ENCODE measurements around the gene CELA2A.
"Not testable (repeated sequence)": the region's sequence is repeated elsewhere in the genome, so short reads cannot be mapped to it uniquely, and the experiment has no call there.

Gene CELA2A

DNA sequence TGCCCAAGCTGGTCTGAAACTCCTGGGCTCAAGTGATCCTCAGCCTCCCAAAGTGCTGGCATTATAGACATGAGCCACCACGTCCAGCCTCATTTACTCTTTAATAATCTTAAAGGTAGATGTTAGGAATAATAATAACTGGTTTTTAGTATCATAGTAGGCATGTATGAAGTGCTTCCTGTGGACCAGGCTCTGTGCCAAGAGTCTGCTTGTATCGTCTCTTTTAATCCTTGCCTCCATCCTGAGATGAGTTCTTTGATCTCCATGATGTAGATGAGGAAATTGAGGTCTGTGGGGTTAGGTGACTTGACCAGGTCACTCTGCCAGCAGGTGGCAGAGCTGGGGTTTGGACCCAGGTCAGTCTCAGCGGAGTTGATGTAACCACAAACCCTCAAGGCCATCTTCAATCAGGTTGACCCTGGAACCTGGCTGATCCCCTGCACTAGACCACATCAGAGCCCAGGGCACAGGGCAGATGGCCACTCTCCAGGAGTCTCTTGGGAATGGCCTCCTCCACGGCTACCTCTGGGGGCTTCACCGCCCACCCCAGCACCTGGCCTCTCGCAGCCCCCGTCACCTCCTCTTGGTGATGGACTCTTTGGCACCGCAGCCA is 35.6 kb upstream of the CELA2A start:
- H3K36me3 Mint-ChIP-seq, result peaks cover 4% of the 10 kb centered on the region
- no peaks in the 10 kb centered on the region for H3K27me3 Mint-ChIP-seq
- H3K4me3 Mint-ChIP-seq, result no peak overlapping the region
- peaks cover 41% of the 10 kb centered on the region for H3K4me1 Mint-ChIP-seq
- no peak overlapping the region for H3K27ac Mint-ChIP-seq
- no peaks in the 10 kb centered on the region for H3K9me3 Mint-ChIP-seq

DNA sequence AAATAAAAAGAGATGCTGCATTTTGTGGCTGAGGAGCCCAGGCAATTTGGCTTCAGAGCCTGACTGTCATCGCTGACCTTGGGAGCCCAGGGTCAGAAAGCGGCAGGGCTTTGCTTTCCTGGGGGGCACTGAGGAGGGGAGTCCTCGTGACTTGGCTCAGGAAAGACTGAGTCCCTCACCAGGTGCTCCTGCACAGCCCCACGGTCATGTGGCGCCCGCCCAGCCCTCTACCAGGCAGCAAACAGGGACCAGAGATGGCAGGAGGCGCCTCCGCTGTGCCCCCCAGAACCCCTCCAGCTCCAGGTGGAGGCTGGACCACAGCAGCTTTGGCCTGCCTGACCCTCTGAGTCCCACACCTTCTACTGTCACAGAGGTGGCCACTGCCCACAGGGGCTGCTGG is 33.7 kb upstream of the CELA2A start:
- Mint-ChIP-seq H3K9me3 (no peaks in the 10 kb centered on the region), H3K27ac (peak overlapping the region; percentile 8), H3K27me3 (no peaks in the 10 kb centered on the region), H3K4me3 (no peak overlapping the region), H3K4me1 (peaks cover 22% of the 10 kb centered on the region), H3K36me3 (peaks cover 4% of the 10 kb centered on the region)

GRCh38 chr1:15423355-15424077 is 33.0 kb upstream of the CELA2A start:
- Mint-ChIP-seq H3K4me1 (peaks cover 19% of the 10 kb centered on the region), H3K9me3 (no peaks in the 10 kb centered on the region), H3K27ac (peak overlapping the region; percentile 8), H3K27me3 (no peaks in the 10 kb centered on the region), H3K4me3 (no peak overlapping the region), H3K36me3 (peaks cover 4% of the 10 kb centered on the region)

DNA sequence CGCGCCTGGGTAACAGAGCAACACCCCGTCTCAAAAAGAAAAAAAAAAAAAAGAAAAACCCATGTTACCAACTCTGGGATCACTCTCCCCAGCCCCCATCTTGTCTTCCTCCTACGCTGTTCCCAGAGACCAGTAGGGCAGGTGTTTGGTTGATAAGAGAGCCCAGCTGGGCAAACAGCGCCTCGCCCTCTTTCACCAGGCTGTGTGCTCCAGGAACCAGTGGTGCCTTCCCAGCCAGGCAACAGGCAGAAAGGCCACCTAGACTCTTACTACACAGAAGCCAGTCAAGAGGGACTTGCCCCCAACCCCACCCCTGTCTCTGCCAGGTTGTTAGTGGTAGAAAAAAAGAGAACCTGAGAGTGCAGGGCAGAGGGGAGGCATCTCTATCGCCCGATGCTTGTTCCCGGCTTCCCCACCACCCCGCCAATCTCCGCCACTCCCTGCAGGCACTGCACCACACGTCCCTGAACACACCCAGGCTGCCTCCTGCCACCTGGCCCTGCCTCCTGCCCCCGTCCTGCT is 32.3 kb upstream of the CELA2A start:
- no peaks in the 10 kb centered on the region for H3K9me3 Mint-ChIP-seq
- H3K27ac Mint-ChIP-seq, result peak overlapping the region; percentile 17
- H3K4me1 Mint-ChIP-seq, result peaks cover 15% of the 10 kb centered on the region
- no peaks in the 10 kb centered on the region for H3K27me3 Mint-ChIP-seq
- H3K36me3 Mint-ChIP-seq, result peaks cover 4% of the 10 kb centered on the region
- no peak overlapping the region for H3K4me3 Mint-ChIP-seq

DNA sequence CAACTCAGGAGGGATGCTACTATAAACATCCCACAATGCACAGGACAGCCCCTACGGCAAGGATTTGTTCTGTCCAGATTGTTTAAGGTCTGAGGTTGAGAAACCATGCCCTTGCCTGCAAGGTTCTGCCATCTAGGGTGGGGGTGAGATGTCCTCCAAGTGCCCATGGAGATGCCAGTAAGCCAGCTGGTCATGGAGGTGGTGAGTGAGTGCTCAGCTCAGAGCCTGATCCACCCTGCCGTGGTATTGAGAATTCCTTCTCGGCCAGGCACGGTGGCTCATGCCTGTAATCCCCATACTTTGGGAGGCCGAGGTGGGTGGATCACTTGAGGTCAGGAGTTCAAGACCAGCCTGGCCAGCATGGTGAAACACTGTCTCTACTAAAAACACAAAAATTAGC is 31.6 kb upstream of the CELA2A start:
- Mint-ChIP-seq H3K27ac (no peak overlapping the region), H3K36me3 (peaks cover 4% of the 10 kb centered on the region), H3K9me3 (no peaks in the 10 kb centered on the region), H3K27me3 (no peaks in the 10 kb centered on the region), H3K4me3 (no peak overlapping the region), H3K4me1 (peaks cover 13% of the 10 kb centered on the region)

DNA sequence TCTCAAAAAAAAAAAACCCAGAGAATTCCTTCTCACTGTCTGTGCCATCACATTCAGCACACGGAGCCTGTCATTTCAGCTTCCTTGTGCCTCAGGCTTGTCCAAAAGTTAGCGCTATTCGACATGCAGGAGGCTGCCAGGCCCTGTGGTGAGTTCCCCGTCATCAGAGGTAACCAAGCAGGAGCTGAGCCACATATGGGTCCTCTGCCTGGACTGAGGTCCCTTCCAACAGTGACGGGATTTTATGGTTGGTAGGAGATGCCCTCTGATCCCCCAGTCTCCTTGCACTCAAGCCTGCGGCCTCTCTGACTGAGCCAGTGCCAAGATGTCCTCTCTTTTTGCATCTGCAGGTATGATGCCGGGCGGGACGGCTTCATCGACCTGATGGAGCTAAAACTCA is 31.0 kb upstream of the CELA2A start:
- no peaks in the 10 kb centered on the region for H3K27me3 Mint-ChIP-seq
- H3K27ac Mint-ChIP-seq, result peak overlapping the region; percentile 69
- H3K4me3 Mint-ChIP-seq, result no peak overlapping the region
- H3K9me3 Mint-ChIP-seq, result no peaks in the 10 kb centered on the region
- peaks cover 10% of the 10 kb centered on the region for H3K4me1 Mint-ChIP-seq
- H3K36me3 Mint-ChIP-seq, result peaks cover 2% of the 10 kb centered on the region

- Mint-ChIP-seq H3K36me3 (peaks cover under 1% of the 10 kb centered on the region), H3K4me1 (peaks cover 9% of the 10 kb centered on the region), H3K27ac (peak overlapping the region; percentile 69), H3K4me3 (no peak overlapping the region), H3K9me3 (no peaks in the 10 kb centered on the region), H3K27me3 (no peaks in the 10 kb centered on the region)
These were observed 30.6 kb upstream of the CELA2A start for GRCh38 chr1:15425958-15426357.

- H3K27me3 Mint-ChIP-seq, result no peaks in the 10 kb centered on the region
- no peaks in the 10 kb centered on the region for H3K36me3 Mint-ChIP-seq
- peak overlapping the region; percentile 69 for H3K27ac Mint-ChIP-seq
- peaks cover 5% of the 10 kb centered on the region for H3K4me1 Mint-ChIP-seq
- no peak overlapping the region for H3K4me3 Mint-ChIP-seq
- no peaks in the 10 kb centered on the region for H3K9me3 Mint-ChIP-seq
These were observed 29.8 kb upstream of the CELA2A start for GRCh38 chr1:15426492-15427279.

DNA sequence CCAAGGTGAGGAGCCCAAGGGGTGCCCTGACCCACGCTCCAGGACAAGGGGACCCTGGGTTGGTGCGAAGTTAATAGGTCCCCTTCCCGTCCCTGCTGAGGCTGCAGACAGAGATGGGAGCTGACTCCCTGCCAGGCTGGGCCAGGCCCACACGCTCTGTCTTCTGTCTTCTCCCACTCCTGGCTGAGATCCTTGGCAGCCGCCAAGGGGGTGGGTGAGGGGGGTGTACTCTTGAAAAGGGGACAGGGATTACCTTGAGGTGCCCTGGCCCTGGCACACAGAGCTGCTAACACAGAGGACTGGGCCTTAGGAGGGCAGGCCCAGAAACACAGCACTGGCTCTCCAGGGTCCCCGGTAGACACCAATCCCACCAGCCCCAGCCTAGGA is 29.3 kb upstream of the CELA2A start:
- no peaks in the 10 kb centered on the region for H3K9me3 Mint-ChIP-seq
- H3K36me3 Mint-ChIP-seq, result no peaks in the 10 kb centered on the region
- H3K27ac Mint-ChIP-seq, result no peak overlapping the region
- no peaks in the 10 kb centered on the region for H3K27me3 Mint-ChIP-seq
- no peak overlapping the region for H3K4me3 Mint-ChIP-seq
- H3K4me1 Mint-ChIP-seq, result peaks cover 4% of the 10 kb centered on the region

DNA sequence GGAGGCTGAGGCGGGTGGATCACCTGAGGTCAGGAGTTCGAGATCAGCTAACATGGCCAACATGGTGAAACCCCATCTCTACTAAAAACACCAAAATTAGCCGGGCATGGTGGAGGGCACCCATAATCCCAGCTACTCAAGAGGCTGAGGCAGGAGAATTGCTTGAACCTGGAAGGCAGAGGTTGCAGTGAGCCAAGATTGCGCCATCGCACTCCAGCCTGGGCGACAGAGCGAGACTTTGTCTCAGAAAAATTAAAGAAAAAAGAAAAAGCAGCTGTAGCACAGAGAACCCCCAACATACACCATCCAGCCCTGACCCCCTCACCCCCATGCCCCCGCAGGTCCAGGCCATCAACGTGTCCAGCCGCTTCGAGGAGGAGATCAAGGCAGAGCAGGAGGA is 28.3 kb upstream of the CELA2A start:
- not testable (repeated sequence) for H3K27ac Mint-ChIP-seq, H3K27me3 Mint-ChIP-seq, H3K36me3 Mint-ChIP-seq, H3K4me1 Mint-ChIP-seq, H3K9me3 Mint-ChIP-seq, H3K4me3 Mint-ChIP-seq

DNA sequence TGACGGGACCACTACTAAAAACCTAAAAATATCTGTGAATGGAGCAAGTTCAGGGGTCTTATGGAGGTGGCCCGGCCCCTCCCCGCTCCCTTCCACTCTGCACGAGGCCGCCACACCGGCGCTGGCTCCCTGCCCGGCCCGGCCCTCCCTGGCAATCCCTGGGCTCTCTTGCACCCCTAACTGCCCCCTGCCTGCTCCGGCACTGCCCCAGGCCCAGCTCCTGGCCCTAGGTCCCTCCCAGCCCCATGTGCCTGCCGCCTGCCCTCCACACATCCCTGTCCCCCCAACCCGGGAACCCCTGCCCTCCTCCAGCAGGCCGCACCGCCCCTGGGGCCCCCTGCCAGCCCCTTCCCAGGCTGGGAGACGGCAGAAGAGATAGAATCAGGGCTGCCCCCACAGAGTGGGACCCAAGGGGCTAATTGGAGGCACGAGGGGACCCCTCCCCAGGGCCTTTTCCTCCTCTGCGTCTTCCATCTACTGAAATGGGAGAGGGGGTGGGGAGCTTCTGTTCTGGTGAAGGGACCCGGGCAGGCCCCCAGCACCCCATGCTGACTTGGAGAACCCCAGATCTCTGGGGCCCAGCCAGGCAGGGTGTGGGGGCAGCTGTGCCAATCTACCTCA is 27.6 kb upstream of the CELA2A start:
- Mint-ChIP-seq H3K4me1 (peaks cover 4% of the 10 kb centered on the region), H3K27ac (no peak overlapping the region), H3K27me3 (no peaks in the 10 kb centered on the region)

DNA sequence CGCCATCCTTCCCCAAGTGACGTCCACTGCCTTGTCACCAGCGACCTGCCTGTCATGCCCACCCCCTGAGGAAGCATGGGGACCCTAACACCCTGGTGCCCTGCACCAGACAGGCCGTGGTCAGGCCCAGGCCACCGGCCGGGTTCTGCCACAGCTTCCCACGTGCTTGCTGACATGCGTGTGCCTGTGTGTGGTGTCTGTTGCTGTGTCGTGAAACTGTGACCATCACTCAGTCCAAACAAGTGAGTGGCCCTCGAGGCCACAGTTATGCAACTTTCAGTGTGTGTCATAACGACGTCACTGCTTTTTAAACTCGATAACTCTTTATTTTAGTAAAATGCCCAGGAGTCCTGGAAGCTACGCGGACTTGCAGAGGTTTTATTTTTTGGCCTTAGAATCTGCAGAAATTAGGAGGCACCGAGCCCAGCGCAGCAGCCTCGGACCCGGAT is 26.8 kb upstream of the CELA2A start:
- no peaks in the 10 kb centered on the region for H3K27me3 Mint-ChIP-seq
- H3K9me3 Mint-ChIP-seq, result no peaks in the 10 kb centered on the region
- no peak overlapping the region for H3K27ac Mint-ChIP-seq
- H3K36me3 Mint-ChIP-seq, result no peaks in the 10 kb centered on the region
- H3K4me3 Mint-ChIP-seq, result no peak overlapping the region
- H3K4me1 Mint-ChIP-seq, result peaks cover under 1% of the 10 kb centered on the region

More for the DNA sequence above, 27.6 kb upstream of the CELA2A start:
- Mint-ChIP-seq H3K9me3 (no peaks in the 10 kb centered on the region), H3K4me3 (no peak overlapping the region), H3K36me3 (no peaks in the 10 kb centered on the region)

- Mint-ChIP-seq H3K9me3 (no peaks in the 10 kb centered on the region), H3K4me1 (no peaks in the 10 kb centered on the region), H3K4me3 (no peak overlapping the region), H3K36me3 (no peaks in the 10 kb centered on the region), H3K27me3 (no peaks in the 10 kb centered on the region), H3K27ac (no peak overlapping the region)
These were observed 25.6 kb upstream of the CELA2A start for GRCh38 chr1:15430787-15431570.

GRCh38 chr1:15431571-15431948 is 25.0 kb upstream of the CELA2A start:
- Mint-ChIP-seq H3K4me1 (no peaks in the 10 kb centered on the region), H3K4me3 (no peak overlapping the region), H3K27me3 (no peaks in the 10 kb centered on the region), H3K9me3 (no peaks in the 10 kb centered on the region), H3K27ac (no peak overlapping the region), H3K36me3 (no peaks in the 10 kb centered on the region)

DNA sequence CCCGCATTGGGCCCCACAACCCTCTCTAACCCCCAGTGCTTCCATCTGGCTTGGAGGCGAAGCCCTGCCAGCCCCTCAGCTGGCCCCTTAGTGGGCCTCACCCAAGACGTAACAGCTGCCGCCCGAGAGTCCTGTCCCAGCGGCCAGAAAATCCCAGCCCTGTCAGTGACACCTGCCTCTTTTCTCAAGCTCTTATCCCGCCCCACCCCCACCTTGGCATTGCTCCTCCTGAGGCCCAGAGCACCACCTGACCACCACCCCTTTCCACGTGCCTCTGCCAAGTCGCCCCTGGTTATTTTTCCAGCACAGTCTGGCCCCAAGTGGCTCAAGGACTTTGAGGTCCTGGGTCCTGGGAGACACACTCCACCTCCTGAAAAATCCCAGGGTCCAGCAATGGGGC is 24.2 kb upstream of the CELA2A start:
- Mint-ChIP-seq H3K9me3 (no peaks in the 10 kb centered on the region), H3K4me1 (no peaks in the 10 kb centered on the region), H3K27ac (no peak overlapping the region), H3K36me3 (no peaks in the 10 kb centered on the region), H3K27me3 (no peaks in the 10 kb centered on the region), H3K4me3 (no peak overlapping the region)
